Common myeloid progenitor, CD34-positive (primary cell): Measurements from ENCODE around the gene DPH3.

ENCODE experiments used
- CTCF ChIA-PET: fragments of 350-600 bp; sonication (Branson Sonifier 250); formaldehyde crosslinking; loops from one replicate; lab custom pipeline; 2021; ENCODE audit warnings: antibody characterized with exemption; lab: Charles Lee
- POLR2A ChIA-PET: fragments of 350-600 bp; sonication (Branson Sonifier 250); formaldehyde crosslinking; loops from one replicate; lab custom pipeline; 2021; ENCODE audit warnings: antibody characterized with exemption; lab: Charles Lee
- DNase-seq, 3 donors: peaks; one replicate each; pipeline versions ENCODE4 v3.0.0 to v3.0.0-alpha.2; 2013
- H3K27ac ChIP-seq, 2 experiments: 1 replicate in 1 of 2; 2 replicates in 1 of 2; pipeline ENCODE4 v1.7.0; 2013; ENCODE audit warnings: inconsistent platforms in 2 of 2, low read length in 2 of 2, mild to moderate bottlenecking in 2 of 2, low read depth in 1 of 2, moderate library complexity in 1 of 2; ENCODE audit not compliant: severe bottlenecking in 2 of 2, insufficient read depth in 1 of 2, poor library complexity in 1 of 2
- H3K27me3 ChIP-seq, 5 experiments: replicated peaks in 2 of 5; 1 replicate in 3 of 5; 2 replicates in 2 of 5; pipeline versions ENCODE4 v1.6.1 to v1.7.0; 2013; ENCODE audit warnings: low read length in 4 of 5, mild to moderate bottlenecking in 2 of 5, moderate library complexity in 2 of 5, inconsistent platforms in 1 of 5; ENCODE audit not compliant: insufficient read depth in 5 of 5, control insufficient read depth in 4 of 5
- H3K36me3 ChIP-seq, 4 experiments: 1 replicate in 2 of 4; 2 replicates in 2 of 4; pipeline versions ENCODE4 v1.6.1 to v1.7.0; 2013; ENCODE audit warnings: low read length in 3 of 4, control low read depth in 1 of 4, mild to moderate bottlenecking in 1 of 4; ENCODE audit not compliant: control insufficient read depth in 4 of 4, insufficient read depth in 4 of 4
- H3K4me1 ChIP-seq, 4 experiments: 1 replicate in 3 of 4; 2 replicates in 1 of 4; pipeline versions ENCODE4 v1.6.1 to v1.7.1; 2013; ENCODE audit warnings: low read length in 3 of 4, mild to moderate bottlenecking in 3 of 4, control low read depth in 1 of 4, inconsistent platforms in 1 of 4, moderate library complexity in 1 of 4; ENCODE audit not compliant: control insufficient read depth in 4 of 4, insufficient read depth in 4 of 4; ENCODE audit errors: control extremely low read depth in 1 of 4
- H3K4me3 ChIP-seq, 7 experiments: 1 replicate in 4 of 7; 2 replicates in 3 of 7; pipeline versions ENCODE4 v1.5.1 to v1.7.0; 2013; ENCODE audit warnings: mild to moderate bottlenecking in 7 of 7, low read length in 6 of 7, moderate library complexity in 6 of 7, inconsistent platforms in 2 of 7, low read depth in 2 of 7, control low read depth in 1 of 7; ENCODE audit not compliant: insufficient read depth in 4 of 7, control insufficient read depth in 1 of 7; ENCODE audit errors: extremely low read depth in 1 of 7
- H3K9me3 ChIP-seq, 5 experiments: 1 replicate in 4 of 5; 2 replicates in 1 of 5; pipeline versions ENCODE4 v1.6.1 to v1.7.1; 2013; ENCODE audit warnings: low read length in 4 of 5, mild to moderate bottlenecking in 2 of 5, inconsistent platforms in 1 of 5, low read depth in 1 of 5, moderate library complexity in 1 of 5; ENCODE audit not compliant: control insufficient read depth in 4 of 5, insufficient read depth in 2 of 5; ENCODE audit errors: control extremely low read depth in 1 of 5
- WGBS: methylation state at CpG from one replicate; pipeline ENCODE4 v1.1.5; 2013; ENCODE audit not compliant: insufficient coverage; 5-methylcytosine and 5-hydroxymethylcytosine counted together

The DPH3 gene

GRCh38 chr3:16258866-16259265, 5.9 kb downstream of the DPH3 start:
- ChIA-PET POLR2A (interaction anchor here (0.6 kb wide), 1 partner anchor 534 kb away, joined by 3 read pairs; no protein-coding TSS in a partner anchor), CTCF (interaction anchor here (1.3 kb wide), 1 partner anchor 11 kb away, joined by 3 read pairs; no protein-coding TSS in a partner anchor)
- Histone ChIP-seq H3K27me3 (no peaks in the 10 kb centered on the region), H3K36me3 (peaks cover 4 to 10% (median 6%) of the 10 kb centered on the region in 4 experiments), H3K27ac (no peak overlapping the region), H3K4me3 (no peak overlapping the region), H3K9me3 (no peaks in the 10 kb centered on the region), H3K4me1 (peaks cover 1 to 6% (median 3%) of the 10 kb centered on the region in 4 experiments)
- 86% methylated on average over 1 of the region's 1 CpG for WGBS
- no peak for DNase-seq

- DNase-seq: no peak
- H3K4me1 ChIP-seq: peaks cover 0 to 1% (median 0%) of the 10 kb centered on the region in 4 experiments
- H3K27ac ChIP-seq: no peak overlapping the region
- H3K9me3 ChIP-seq: no peaks in the 10 kb centered on the region
- H3K27me3 ChIP-seq: no peaks in the 10 kb centered on the region
- ChIA-PET POLR2A (no interaction called here), CTCF (interaction anchor here (1.3 kb wide), 1 partner anchor 10 kb away, joined by 3 read pairs; no protein-coding TSS in a partner anchor)
- no peak overlapping the region for H3K4me3 ChIP-seq
- WGBS: 92% methylated on average over 5 of the region's 5 CpGs
- H3K36me3 ChIP-seq: peaks cover 4 to 10% (median 6%) of the 10 kb centered on the region in 4 experiments
Measured at GRCh38 chr3:16258177-16258576, 6.6 kb downstream of the DPH3 start.

DNA sequence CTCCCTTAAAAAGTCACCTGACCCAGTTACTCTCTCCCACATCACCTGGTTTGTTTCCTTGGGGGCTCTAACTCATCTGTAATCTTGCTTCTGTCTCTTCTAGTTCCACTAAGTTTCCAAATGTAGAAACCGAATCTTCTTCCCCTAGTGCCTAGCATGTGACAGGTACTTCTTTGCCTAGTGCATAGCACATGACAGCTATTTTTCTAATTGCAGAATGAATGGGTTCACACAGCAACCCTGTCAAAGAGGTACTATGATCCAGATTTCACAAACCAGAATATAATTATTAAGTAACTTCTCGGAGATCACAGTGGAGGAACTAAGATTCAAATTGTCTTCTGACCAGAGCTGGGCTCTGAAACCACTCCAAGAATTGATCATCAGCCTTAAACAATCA, 7.4 kb downstream of the DPH3 start:
- WGBS: 81% methylated on average over 2 of the region's 2 CpGs
- Histone ChIP-seq H3K27me3 (no peaks in the 10 kb centered on the region), H3K27ac (no peak overlapping the region), H3K4me3 (no peak overlapping the region), H3K9me3 (no peaks in the 10 kb centered on the region), H3K36me3 (peaks cover 4 to 10% (median 6%) of the 10 kb centered on the region in 4 experiments), H3K4me1 (no peaks in the 10 kb centered on the region)
- CTCF ChIA-PET: no interaction called here
- POLR2A ChIA-PET: interaction anchor here (0.7 kb wide), 1 partner anchor 412 kb away, joined by 3 read pairs; no protein-coding TSS in a partner anchor
- DNase-seq: no peak

DNA sequence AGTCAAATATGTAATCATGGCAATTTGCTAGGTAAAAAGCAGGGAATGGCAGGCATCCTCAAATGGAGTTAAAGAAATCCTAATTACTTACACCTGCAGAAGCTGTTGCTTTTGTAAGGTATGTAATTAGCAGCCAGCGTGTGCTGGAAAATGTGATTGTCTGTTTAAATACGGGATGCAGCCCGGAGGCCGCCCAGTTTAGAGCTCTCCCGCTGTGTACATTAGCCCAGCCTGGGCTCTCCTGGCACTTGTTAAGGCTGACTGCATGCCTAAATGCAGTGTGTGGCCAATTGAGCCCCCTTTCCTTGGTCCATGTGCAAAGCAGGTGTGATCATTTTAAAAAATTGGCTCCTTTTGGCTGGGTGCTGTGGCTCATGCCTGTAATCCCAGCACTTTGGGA, 9.0 kb downstream of the DPH3 start:
- Histone ChIP-seq H3K36me3 (peaks cover 4 to 10% (median 6%) of the 10 kb centered on the region in 4 experiments), H3K27me3 (no peaks in the 10 kb centered on the region), H3K4me1 (no peaks in the 10 kb centered on the region), H3K4me3 (no peak overlapping the region), H3K27ac (no peak overlapping the region), H3K9me3 (no peaks in the 10 kb centered on the region)
- no peak for DNase-seq
- 100% methylated on average over 5 of the region's 5 CpGs for WGBS
- ChIA-PET CTCF (no interaction called here), POLR2A (interaction anchor here (0.5 kb wide), 1 partner anchor 1818 kb away, joined by 5 read pairs; no protein-coding TSS in a partner anchor)

- Histone ChIP-seq H3K4me1 (no peaks in the 10 kb centered on the region), H3K9me3 (no peaks in the 10 kb centered on the region), H3K36me3 (peaks cover 0 to 8% (median 5%) of the 10 kb centered on the region in 4 experiments), H3K4me3 (no peak overlapping the region), H3K27me3 (no peaks in the 10 kb centered on the region), H3K27ac (no peak overlapping the region)
- no peak for DNase-seq
- WGBS: 92% methylated on average over 2 of the region's 3 CpGs
- ChIA-PET POLR2A (interaction anchor here (0.5 kb wide), 1 partner anchor 1818 kb away, joined by 5 read pairs; no protein-coding TSS in a partner anchor), CTCF (no interaction called here)
Measured at GRCh38 chr3:16255326-16255725, 9.4 kb downstream of the DPH3 start.

GRCh38 chr3:16254916-16255315, 9.8 kb downstream of the DPH3 start:
- H3K27ac ChIP-seq: no peak overlapping the region
- no peaks in the 10 kb centered on the region for H3K27me3 ChIP-seq
- no peak for DNase-seq
- H3K36me3 ChIP-seq: peaks cover 0 to 6% (median 4%) of the 10 kb centered on the region in 4 experiments
- no peak overlapping the region for H3K4me3 ChIP-seq
- POLR2A ChIA-PET: interaction anchor here (0.5 kb wide), 1 partner anchor 1818 kb away, joined by 5 read pairs; no protein-coding TSS in a partner anchor
- H3K9me3 ChIP-seq: no peaks in the 10 kb centered on the region
- CTCF ChIA-PET: no interaction called here
- no peaks in the 10 kb centered on the region for H3K4me1 ChIP-seq
- WGBS: 100% methylated on average over 3 of the region's 5 CpGs

- peak in 1 of 3 donors; percentile 16 for DNase-seq
- POLR2A ChIA-PET: no interaction called here
- 93% methylated on average over 6 of the region's 7 CpGs for WGBS
- no peak overlapping the region for H3K27ac ChIP-seq
- H3K36me3 ChIP-seq: no peaks in the 10 kb centered on the region
- H3K27me3 ChIP-seq: no peaks in the 10 kb centered on the region
- no peak overlapping the region for H3K4me3 ChIP-seq
- H3K9me3 ChIP-seq: no peaks in the 10 kb centered on the region
- no peaks in the 10 kb centered on the region for H3K4me1 ChIP-seq
- CTCF ChIA-PET: interaction anchor here (0.8 to 2.3 kb wide), 3 partner anchors 10 to 203 kb away, joined by 3 to 6 read pairs (median 4); partner anchors contain the start of gene DPH3
Measured at GRCh38 chr3:16253601-16254000, 11.1 kb downstream of the DPH3 start.
